ENCODE results near the gene COQ9. TPM values are rescaled to one million over a fixed set of nuclear protein-coding genes. Genes with fewer than 3 reads are reported as not detected.

The COQ9 gene
- total RNA-seq, 1 experiment from 2014 or later: 32.9 TPM

DNA sequence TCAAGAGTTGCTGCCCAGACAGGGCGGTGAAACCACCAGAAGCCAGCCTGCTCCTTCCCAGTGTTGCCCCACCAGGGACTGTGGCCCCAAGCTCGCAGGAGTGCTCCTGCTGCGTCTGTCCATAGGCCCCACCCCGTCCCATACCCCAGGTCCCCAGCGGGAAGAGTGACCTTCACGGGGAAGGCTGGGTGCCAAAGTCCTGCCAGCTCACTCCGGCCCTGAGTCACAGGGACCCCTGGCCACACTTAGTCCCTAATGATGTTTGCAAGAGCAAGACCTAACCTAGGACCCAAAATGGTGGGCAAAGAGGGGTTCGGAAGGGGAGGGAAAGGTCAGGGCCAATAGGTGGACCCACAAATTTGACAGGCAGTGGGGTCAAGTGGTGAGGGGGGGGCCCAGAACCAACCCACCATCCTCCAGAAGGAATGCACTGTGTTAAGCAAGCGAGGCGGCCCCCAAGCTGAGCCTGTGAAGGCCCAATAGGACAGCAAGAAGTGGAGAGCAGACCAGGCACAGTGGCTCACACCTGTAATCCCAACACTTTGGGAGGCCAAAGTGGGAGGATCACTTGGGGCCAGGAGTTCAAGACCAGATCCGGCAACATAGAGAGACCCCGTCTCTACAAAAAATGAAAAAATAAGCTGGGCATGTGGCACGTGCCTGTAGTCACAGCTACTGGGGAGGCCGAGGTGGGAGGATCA is 35.7 kb downstream of the COQ9 start:
- Histone ChIP-seq H4K5ac (ENCODE audit: insufficient read length, low read depth, low read length) (no peak overlapping the region), H3K4me1 (ENCODE audit: insufficient read depth, low read length) (peaks cover 2% of the 10 kb centered on the region; the same call in 1 of the 2 replicates), H3K27ac (ENCODE audit: insufficient read length, low read depth, low read length) (no peak overlapping the region), H2BK5ac (ENCODE audit: insufficient read length, low read length) (no peak overlapping the region), H3K79me2 (ENCODE audit: insufficient read depth, low read length) (no peaks in the 10 kb centered on the region), H3K18ac (ENCODE audit: insufficient read length, low read depth, low read length) (no peak overlapping the region), H3K79me1 (ENCODE audit: insufficient read depth, low read depth, low read length, poor library complexity, severe bottlenecking) (peaks cover 5% of the 10 kb centered on the region), H3K14ac (ENCODE audit: insufficient read depth, low read length) (no peak overlapping the region), H3K4ac (ENCODE audit: low read depth, low read length) (no peak overlapping the region), H3K9ac (ENCODE audit: extremely low read depth, insufficient read length, low read length) (no peak overlapping the region), H2BK15ac (ENCODE audit: low read depth, low read length) (no peak overlapping the region), H2BK20ac (ENCODE audit: low read depth, low read length, poor library complexity, severe bottlenecking) (no peak overlapping the region), H3K27me3 (ENCODE audit: insufficient read depth, low read length) (no peaks in the 10 kb centered on the region), H2AK5ac (ENCODE audit: insufficient read length, low read length) (no peak overlapping the region), H3K23me2 (ENCODE audit: insufficient read length, low read depth, low read length, poor library complexity, severe bottlenecking) (peaks cover 22% of the 10 kb centered on the region), H2BK120ac (ENCODE audit: low read depth, low read length, poor library complexity, severe bottlenecking) (no peak overlapping the region), H3K56ac (ENCODE audit: insufficient read length, low read depth, low read length) (no peak overlapping the region), H3K23ac (ENCODE audit: insufficient read length, low read depth, low read length) (no peak overlapping the region), H3K9me3 (ENCODE audit: control insufficient read depth, low read depth, low read length) (no peaks in the 10 kb centered on the region), H2AFZ (ENCODE audit: low read length) (no peak overlapping the region), H3T11ph (ENCODE audit: low read length) (no peak overlapping the region), H4K91ac (ENCODE audit: insufficient read length, low read depth, low read length) (no peak overlapping the region), H3K4me2 (ENCODE audit: insufficient read depth, insufficient read length, low read length) (no peak overlapping the region), H4K20me1 (ENCODE audit: control insufficient read depth, insufficient read depth, insufficient read length) (no peaks in the 10 kb centered on the region), H4K8ac (replicated peaks; ENCODE audit: insufficient read length, low read depth, low read length) (no peak overlapping the region), H2BK12ac (ENCODE audit: insufficient read length, low read depth, low read length) (no peak overlapping the region)
- Mint-ChIP-seq H3K4me3 (no peak overlapping the region), H3K36me3 (ENCODE audit: insufficient read depth in 1 of 3, low read depth in 3 of 3) (peaks cover 0 to 3% (median 2%) of the 10 kb centered on the region in 3 experiments; a peak in 2 of 7 replicates), H3K27ac (no peak overlapping the region), H3K9me3 (no peaks in the 10 kb centered on the region), H3K4me1 (peaks cover 34 to 54% of the 10 kb centered on the region in 2 experiments), H3K27me3 (ENCODE audit: low read depth) (peaks cover 33% of the 10 kb centered on the region)
- DNase-seq: no peak
- TF ChIP-seq, protein P1, sequence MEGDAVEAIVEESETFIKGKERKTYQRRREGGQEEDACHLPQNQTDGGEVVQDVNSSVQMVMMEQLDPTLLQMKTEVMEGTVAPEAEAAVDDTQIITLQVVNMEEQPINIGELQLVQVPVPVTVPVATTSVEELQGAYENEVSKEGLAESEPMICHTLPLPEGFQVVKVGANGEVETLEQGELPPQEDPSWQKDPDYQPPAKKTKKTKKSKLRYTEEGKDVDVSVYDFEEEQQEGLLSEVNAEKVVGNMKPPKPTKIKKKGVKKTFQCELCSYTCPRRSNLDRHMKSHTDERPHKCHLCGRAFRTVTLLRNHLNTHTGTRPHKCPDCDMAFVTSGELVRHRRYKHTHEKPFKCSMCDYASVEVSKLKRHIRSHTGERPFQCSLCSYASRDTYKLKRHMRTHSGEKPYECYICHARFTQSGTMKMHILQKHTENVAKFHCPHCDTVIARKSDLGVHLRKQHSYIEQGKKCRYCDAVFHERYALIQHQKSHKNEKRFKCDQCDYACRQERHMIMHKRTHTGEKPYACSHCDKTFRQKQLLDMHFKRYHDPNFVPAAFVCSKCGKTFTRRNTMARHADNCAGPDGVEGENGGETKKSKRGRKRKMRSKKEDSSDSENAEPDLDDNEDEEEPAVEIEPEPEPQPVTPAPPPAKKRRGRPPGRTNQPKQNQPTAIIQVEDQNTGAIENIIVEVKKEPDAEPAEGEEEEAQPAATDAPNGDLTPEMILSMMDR (conservative IDR thresholded peaks at IDR 0.05): no peak
- WGBS (ENCODE audit: extremely low coverage, insufficient read length, low lambda C conversion rate): no CpG with 5 or more reads among the region's 14 CpGs

Measured in H9 (cell line).